NCI-H128 (cell line): ENCODE data around the gene CSRNP3.
"Not testable (repeated sequence)": the region's sequence is repeated elsewhere in the genome, so short reads cannot be mapped to it uniquely, and the experiment has no call there.

ENCODE experiments used
- DNase-seq: peaks from one replicate; lab custom pipeline; 2025; ENCODE audit not compliant: unreplicated experiment; lab: John Stamatoyannopoulos, UW

The CSRNP3 gene

GRCh38 chr2:165586019-165586418 is 116.5 kb downstream of the CSRNP3 start:
- DNase-seq, result no peak

GRCh38 chr2:165587335-165587938 is 117.9 kb downstream of the CSRNP3 start:
- no peak for DNase-seq

DNA sequence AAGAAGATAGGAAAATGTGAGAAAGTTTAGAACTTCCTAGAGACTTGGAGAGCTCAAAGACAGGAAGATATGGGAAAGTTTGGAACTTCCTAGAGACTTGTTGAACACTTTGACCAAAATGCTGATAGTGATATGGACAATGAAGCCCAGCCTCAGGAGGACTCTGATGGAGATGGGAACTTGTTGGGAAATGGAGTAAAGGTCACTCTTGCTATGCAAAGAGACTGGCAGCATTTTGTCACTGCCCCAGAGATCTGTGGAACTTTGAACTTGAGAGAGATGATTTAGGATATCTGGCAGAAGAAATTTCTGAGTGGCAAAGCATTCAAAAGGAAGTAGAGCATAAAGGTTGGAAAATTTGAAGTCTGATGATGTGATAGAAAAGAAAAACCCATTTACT is 121.5 kb downstream of the CSRNP3 start:
- DNase-seq, result not testable (repeated sequence)

- no peak for DNase-seq
Observed at GRCh38 chr2:165593081-165593480, 123.6 kb downstream of the CSRNP3 start.

DNA sequence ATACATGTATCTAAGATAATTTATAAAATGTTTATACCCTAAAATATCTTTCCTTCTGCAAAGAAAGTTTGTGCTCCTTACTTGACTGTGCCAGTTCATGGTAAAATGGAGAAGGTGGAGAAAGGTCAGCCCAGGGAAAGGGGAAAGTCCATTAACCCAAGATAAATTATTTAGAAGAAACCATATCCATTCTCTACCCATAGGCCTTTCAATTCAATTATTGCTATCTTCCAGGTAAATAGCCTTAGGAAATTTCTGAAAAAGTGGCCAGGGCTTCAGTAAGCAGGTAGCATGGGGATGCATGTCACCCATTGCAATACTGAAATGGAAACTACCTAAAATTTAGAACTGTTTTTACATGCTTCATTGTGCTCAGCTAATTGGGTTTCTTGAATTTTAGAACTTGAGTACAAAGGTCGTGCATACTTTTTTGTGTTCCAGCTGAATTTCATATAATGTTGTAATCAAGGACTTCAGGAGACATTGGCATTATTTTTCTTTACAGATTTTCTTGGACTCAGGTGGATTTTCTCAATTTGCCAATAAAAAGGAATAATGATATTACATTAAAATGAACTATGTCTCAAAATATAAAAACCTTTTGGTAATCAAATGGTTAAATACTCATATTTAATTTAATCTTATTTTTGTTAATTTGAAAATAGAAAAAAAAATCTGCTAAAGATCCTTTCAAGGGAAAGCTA is 124.9 kb downstream of the CSRNP3 start:
- no peak for DNase-seq

- no peak for DNase-seq
Observed at GRCh38 chr2:165594935-165595255, 125.4 kb downstream of the CSRNP3 start.

DNA sequence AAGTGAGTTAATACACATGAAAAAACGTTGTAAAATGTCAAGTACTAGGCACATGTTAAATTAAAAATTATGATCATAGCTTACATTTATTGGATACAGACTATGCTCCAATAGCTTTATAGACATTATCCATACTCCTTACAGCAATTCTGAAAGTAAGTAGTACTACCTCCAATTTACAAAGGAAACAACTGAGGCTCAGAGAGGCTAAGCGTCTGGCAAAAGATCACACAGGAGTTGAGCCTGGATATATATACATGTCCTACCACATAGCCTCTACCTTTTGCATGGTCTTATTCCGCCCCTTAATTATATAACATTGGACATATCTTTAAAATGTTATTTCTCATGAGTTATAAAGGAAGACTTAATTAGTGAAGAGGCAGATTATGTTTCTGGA is 127.3 kb downstream of the CSRNP3 start:
- no peak for DNase-seq

DNA sequence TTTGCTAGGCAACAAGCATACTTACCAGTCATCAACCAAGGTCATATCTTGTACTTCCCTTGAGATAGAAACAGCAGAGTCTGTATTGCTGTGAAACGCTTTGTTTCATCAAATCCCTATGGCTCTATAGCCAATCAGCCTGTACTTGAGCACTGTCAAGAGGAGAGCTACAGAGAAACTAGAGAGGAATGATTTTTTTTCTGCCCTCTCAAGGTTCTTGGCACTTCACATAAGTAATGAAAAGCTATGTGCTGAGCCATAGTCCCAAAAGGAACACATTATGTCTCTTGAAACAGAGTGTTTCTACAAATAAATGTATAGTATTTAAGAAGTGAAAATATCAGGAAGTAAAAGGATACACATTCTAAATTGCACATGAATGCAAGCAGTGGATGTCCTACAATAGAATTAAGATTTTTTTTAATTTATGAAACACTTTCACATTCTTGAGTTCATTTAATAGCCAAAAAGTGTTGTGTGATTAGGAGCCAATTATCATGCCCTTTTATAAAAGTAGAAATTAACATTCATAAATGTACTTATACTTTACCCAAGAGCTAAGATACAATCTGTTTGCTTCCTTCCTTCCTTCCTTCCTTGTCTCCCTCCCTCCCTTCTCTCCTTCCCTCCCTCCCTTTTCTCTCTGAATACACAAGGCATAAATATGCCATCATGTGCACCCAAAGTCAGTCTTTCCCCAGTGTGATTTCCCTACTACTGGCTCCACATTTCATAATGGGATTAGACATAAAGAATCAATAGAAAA is 131.8 kb downstream of the CSRNP3 start:
- DNase-seq, result no peak

DNA sequence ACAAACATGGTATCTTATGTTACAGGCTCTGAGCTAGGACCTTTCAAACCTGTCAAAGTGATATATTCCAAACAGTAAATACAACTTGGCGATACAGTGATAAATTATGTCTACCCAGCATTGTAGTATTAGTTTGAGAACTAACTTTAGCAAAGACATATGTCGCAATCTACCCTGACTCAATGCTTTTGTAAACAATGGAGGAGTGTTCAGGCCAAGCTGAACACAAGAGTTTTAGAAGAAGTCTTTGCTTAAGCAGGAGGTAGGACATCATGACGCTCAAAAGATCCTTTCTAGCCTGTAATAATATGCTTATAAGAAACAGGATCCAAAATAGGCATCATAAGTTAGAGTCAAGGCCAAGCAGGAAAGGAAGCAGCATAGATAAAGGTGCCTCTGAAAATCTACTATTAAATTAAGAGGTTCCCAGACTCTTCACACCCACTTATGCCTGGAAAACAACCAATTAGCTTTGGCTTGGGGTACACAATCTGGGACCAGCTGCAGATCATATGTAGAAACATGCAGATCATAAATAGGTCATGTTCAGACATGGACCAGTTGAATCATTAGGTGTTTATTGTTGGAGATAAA is 132.5 kb downstream of the CSRNP3 start:
- no peak for DNase-seq

GRCh38 chr2:165609672-165610071 is 140.2 kb downstream of the CSRNP3 start:
- DNase-seq, result no peak

DNA sequence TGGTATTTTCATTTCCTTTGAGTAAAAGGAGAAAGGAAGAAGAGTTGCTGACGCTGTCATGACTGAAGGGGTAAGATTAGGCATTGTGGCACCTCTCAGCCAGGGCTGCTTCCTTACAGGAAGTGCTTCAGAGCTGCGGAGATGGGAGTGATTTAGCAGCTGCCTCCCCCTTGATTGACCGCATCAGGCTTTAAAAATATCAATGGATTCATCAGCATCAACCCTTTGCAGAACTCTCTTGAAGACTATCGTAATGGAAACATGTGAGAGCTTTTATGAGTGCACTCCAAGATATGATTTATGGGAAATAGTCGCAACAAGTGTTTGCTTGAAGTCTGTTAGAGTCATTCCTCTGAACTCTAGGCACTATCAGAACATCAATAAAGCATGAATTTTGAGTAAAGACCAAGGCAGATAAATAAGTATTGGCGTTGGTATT is 141.1 kb downstream of the CSRNP3 start:
- DNase-seq, result no peak

GRCh38 chr2:165617741-165618481 is 148.4 kb downstream of the CSRNP3 start:
- DNase-seq, result no peak

GRCh38 chr2:165618806-165619205 is 149.3 kb downstream of the CSRNP3 start:
- DNase-seq, result no peak

DNA sequence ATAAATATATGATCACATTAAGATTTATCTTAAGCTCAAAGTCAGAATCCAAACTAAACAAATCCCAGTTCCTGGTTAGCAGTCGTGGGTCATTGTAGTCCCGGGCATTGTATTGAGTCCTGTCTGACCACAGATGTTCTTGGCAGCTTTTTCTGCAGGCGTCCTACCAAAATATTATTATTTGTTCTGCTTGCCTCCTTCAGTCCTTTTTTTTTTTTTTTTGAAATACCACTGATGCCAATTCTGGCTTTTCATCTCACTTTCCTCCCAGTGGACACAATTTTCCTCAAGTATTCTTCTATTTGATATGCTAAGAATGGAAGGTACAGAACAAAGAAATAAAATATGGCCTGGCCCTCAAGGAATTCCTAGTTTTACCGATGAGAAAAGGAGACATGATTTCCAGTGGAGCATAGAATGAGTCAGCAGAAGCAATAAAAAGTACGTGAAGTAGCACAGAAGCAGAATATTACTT is 151.6 kb downstream of the CSRNP3 start:
- DNase-seq, result no peak

DNA sequence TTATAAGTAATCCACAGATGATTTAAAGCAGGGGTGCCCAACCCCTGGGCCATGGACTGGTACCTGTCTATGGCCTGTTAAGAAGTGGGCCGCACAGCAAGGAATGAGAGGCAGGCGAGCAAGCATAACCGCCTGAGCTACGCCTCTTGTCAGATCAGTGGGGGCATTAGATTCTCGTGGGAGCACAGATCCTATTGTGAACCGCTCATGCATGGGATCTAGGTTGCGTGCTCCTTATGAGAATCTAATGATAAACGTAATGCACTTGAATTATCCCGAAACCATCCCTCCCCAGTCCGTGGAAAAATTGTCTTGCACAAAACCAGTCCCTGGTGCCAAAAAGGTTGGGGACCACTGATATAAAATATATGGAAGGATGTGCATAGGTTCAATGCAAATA is 153.7 kb downstream of the CSRNP3 start:
- no peak for DNase-seq

GRCh38 chr2:165623783-165624469 is 154.4 kb downstream of the CSRNP3 start:
- no peak for DNase-seq

GRCh38 chr2:165624470-165624800 is 154.9 kb downstream of the CSRNP3 start:
- no peak for DNase-seq

GRCh38 chr2:165627470-165627869 is 158.0 kb downstream of the CSRNP3 start:
- DNase-seq, result no peak

- DNase-seq, result no peak
Observed at GRCh38 chr2:165629776-165630175, 160.3 kb downstream of the CSRNP3 start.

DNA sequence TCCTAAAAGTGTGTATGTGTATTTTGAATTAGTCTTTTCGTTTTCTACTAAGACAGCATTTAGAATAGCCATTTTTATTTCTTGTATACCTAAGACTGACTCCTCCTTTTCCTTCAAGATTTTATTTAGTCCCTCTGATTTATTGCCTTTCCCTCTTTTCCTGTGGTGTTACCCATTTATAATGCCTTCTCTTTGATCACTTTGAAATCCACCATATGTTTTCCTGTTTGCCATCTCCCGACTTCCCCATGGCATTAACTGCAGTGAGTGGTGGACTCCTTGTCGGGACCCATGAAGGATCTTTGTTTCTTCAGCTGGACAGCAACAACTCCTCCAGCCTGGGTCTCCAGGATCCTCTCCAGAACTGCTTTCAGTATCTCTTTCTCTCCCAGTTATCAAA is 160.7 kb downstream of the CSRNP3 start:
- DNase-seq, result no peak

DNA sequence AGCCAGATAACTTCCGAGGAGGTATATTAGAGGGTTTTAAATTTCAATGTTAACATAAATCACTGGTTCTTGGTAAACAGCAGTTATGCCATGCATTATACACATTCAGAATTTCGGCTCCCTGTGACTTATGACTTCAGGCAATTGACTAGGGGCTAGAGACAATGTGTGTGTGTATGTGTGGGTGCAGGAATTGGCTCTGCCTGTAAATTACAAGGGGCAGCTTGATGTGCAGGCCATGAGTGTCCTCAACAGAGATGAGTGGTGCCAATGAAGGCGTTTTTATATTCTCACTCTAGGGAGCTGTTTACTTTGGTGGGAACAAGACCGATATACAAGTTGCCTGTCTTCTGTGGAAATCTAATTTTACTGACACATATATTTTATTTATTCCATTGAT is 161.6 kb downstream of the CSRNP3 start:
- DNase-seq, result no peak
